ENCODE data around the gene CD164. TPM values are rescaled to one million over a fixed set of nuclear protein-coding genes. Genes with fewer than 3 reads are reported as not detected.
A peak's percentile ranks its signal among the peaks of the same experiment; 100 is the strongest.

Gene CD164
- total and polyA plus RNA-seq, 2 of the 13 experiments (the other 11 are each of a cell fraction or from before 2014, with no cell fraction given): 222 to 293 TPM

DNA sequence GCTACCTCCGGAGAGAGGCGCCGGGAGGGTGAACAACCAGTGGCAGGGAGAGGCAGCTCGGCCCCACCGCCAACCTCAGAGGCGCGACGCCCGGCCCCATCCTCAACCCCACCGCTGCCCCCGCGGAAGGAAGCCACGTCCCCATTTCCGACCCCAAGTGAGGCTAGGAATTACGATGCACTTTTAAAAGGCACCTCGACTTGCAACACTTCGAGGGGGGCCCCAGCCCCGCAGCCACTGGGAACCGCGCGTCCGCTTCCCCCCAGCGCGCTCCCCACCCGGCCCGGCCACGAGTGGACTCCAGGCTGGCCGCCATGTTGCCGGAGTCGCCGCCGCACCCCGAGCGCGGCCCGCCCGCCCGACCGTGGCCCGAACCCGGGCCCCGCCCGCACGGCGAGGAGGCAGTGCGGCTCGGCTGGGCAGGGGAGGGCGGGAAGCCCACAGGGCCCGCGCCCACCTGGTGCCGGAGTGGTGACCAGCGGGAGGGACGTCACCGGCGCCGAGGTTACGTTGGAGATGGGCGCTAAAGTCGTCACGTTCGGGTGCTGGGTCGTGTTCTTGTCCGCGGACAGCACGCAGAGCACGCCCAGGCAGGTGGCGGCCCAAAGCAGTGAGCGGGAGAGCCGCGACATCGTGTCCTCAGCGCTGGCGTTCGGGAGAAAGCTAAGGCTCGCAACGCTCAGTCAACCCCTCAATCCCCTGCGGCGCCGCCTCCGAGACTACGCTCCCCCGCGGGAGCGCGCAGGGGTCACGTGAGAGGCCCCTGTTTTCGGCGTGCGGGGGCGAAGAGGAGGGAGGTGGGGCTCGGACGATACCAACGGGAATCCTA lies at the start of gene CD164 (continued):
- TF ChIP-seq, protein P1, sequence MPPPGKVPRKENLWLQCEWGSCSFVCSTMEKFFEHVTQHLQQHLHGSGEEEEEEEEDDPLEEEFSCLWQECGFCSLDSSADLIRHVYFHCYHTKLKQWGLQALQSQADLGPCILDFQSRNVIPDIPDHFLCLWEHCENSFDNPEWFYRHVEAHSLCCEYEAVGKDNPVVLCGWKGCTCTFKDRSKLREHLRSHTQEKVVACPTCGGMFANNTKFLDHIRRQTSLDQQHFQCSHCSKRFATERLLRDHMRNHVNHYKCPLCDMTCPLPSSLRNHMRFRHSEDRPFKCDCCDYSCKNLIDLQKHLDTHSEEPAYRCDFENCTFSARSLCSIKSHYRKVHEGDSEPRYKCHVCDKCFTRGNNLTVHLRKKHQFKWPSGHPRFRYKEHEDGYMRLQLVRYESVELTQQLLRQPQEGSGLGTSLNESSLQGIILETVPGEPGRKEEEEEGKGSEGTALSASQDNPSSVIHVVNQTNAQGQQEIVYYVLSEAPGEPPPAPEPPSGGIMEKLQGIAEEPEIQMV (CRISPR knock-in tag; IDR thresholded peaks at IDR 0.05; ENCODE audit: low read depth): no peak; the same call in 1 of the 2 replicates
- TF ChIP-seq, protein P2, sequence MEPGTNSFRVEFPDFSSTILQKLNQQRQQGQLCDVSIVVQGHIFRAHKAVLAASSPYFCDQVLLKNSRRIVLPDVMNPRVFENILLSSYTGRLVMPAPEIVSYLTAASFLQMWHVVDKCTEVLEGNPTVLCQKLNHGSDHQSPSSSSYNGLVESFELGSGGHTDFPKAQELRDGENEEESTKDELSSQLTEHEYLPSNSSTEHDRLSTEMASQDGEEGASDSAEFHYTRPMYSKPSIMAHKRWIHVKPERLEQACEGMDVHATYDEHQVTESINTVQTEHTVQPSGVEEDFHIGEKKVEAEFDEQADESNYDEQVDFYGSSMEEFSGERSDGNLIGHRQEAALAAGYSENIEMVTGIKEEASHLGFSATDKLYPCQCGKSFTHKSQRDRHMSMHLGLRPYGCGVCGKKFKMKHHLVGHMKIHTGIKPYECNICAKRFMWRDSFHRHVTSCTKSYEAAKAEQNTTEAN (CRISPR knock-in tag; conservative IDR thresholded peaks at IDR 0.05): peak; percentile 29; the same call in 1 of the 2 replicates
- TF ChIP-seq TRIM24 (CRISPR knock-in tag; IDR thresholded peaks at IDR 0.05) (no peak), CBX2 (IDR thresholded peaks at IDR 0.05; ENCODE audit: low read depth, low read length) (no peak), CBX2 (CRISPR knock-in tag; IDR thresholded peaks at IDR 0.05; ENCODE audit: low read depth) (no peak), MAZ (IDR thresholded peaks at IDR 0.05; ENCODE audit: borderline replicate concordance, low read depth, low read length) (peak; percentile 98), MAZ (CRISPR knock-in tag; IDR thresholded peaks at IDR 0.05; ENCODE audit: low read depth) (peak; percentile 96), ISX (CRISPR knock-in tag; conservative IDR thresholded peaks at IDR 0.05) (no peak), NFIC (IDR thresholded peaks at IDR 0.05; ENCODE audit: low read length) (no peak), ZNF605 (CRISPR knock-in tag; IDR thresholded peaks at IDR 0.05) (peak; percentile 62; the same call in 1 of the 2 replicates), KMT2A (CRISPR knock-in tag; IDR thresholded peaks at IDR 0.05) (peak; percentile 44; the same call in 1 of the 2 replicates), ZNF460 (CRISPR knock-in tag; IDR thresholded peaks at IDR 0.05; ENCODE audit: borderline replicate concordance) (no peak; the same call in 1 of the 2 replicates), PHB2 (IDR thresholded peaks at IDR 0.05; ENCODE audit: partially characterized antibody) (no peak), ZNF205 (CRISPR knock-in tag; IDR thresholded peaks at IDR 0.05) (0 out of 2 replicates have a peak, but pooled peaks have one; percentile 34), ELF4 (CRISPR knock-in tag; IDR thresholded peaks at IDR 0.05; ENCODE audit: borderline replicate concordance) (no peak), ZNF136 (CRISPR knock-in tag; IDR thresholded peaks at IDR 0.05; ENCODE audit: low read depth) (no peak), ZNF724P (CRISPR knock-in tag; IDR thresholded peaks at IDR 0.05; ENCODE audit: borderline replicate concordance) (no peak), JUND (CRISPR knock-in tag; IDR thresholded peaks at IDR 0.05) (0 out of 2 replicates have a peak, but pooled peaks have one; percentile 45), ZNF326 (CRISPR knock-in tag; IDR thresholded peaks at IDR 0.05; ENCODE audit: borderline replicate concordance) (no peak), TBL1XR1 (IDR thresholded peaks at IDR 0.05; ENCODE audit: borderline replicate concordance, low read length, partially characterized antibody) (no peak), SAP130 (CRISPR knock-in tag; IDR thresholded peaks at IDR 0.05; ENCODE audit: low read depth) (peak; percentile 78; the same call in 1 of the 2 replicates), ZNF33A (CRISPR knock-in tag; IDR thresholded peaks at IDR 0.05; ENCODE audit: borderline replicate concordance) (no peak), ZKSCAN1 (IDR thresholded peaks at IDR 0.05; ENCODE audit: low read length) (no peak)
- TF ChIP-seq, protein P3, sequence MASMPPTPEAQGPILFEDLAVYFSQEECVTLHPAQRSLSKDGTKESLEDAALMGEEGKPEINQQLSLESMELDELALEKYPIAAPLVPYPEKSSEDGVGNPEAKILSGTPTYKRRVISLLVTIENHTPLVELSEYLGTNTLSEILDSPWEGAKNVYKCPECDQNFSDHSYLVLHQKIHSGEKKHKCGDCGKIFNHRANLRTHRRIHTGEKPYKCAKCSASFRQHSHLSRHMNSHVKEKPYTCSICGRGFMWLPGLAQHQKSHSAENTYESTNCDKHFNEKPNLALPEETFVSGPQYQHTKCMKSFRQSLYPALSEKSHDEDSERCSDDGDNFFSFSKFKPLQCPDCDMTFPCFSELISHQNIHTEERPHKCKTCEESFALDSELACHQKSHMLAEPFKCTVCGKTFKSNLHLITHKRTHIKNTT (CRISPR knock-in tag; IDR thresholded peaks at IDR 0.05): no peak
- TF ChIP-seq, protein P4, sequence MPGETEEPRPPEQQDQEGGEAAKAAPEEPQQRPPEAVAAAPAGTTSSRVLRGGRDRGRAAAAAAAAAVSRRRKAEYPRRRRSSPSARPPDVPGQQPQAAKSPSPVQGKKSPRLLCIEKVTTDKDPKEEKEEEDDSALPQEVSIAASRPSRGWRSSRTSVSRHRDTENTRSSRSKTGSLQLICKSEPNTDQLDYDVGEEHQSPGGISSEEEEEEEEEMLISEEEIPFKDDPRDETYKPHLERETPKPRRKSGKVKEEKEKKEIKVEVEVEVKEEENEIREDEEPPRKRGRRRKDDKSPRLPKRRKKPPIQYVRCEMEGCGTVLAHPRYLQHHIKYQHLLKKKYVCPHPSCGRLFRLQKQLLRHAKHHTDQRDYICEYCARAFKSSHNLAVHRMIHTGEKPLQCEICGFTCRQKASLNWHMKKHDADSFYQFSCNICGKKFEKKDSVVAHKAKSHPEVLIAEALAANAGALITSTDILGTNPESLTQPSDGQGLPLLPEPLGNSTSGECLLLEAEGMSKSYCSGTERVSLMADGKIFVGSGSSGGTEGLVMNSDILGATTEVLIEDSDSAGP (CRISPR knock-in tag; IDR thresholded peaks at IDR 0.05; ENCODE audit: borderline replicate concordance): peak; percentile 76; the same call in 1 of the 2 replicates

All from HepG2 (cell line).